Right hindlimb (tissue), 1 donor: Measurements from ENCODE around the gene GMEB2.
"Not testable (repeated sequence)": the region's sequence is repeated elsewhere in the genome, so short reads cannot be mapped to it uniquely, and the experiment has no call there.

Experiments used
- DNase-seq: peaks from one replicate; pipeline ENCODE4 v3.0.0-alpha.2; 2018

The GMEB2 gene

DNA sequence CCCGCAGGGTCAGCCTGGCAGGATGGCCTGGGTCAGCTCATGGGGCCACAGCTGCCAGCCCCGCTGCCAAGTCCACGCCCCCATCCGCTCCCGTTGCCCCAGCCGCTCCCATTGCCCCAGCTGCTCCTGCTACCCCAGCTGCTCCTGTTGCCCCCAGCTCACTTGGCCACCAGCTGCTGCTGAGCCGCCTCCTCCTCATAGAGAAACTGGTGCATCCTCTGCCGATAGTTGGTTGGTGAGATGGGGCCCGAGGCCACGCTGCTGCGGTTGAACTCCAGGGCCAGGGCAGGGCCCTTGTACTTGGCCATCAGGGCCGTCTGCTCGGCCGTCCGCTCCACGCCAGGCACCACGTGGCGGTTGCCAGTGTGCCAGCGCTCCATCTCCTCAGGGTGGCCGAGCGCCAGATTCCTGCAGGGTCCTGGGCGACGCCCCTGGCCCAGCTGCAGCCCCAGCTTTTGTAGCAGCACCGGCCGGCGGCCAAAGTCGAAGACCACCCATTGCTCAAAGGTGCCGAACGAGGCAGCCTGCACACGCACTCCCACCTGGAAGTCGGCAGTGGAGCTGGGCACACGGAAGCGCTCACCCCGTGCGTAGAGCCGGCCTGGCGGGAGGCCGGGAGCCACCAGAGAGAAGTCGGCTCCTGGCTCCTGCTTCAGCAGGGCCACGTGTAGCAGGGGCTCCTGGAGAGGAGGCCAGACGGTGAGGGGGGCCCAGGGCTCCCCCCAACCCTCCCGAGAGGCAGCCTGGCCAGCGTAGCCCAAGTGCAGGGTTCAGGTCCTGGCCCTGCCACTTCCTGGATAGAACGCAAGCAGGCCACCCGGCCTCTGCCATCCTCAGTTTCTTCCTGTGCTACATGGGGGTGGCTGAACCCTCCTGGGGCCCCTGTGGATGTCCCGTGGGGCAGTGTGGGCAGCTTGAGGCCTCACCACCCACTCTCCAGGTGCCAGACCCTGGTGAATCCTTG, 57.6 kb downstream of the GMEB2 start:
- DNase-seq, result peak; percentile 63

DNA sequence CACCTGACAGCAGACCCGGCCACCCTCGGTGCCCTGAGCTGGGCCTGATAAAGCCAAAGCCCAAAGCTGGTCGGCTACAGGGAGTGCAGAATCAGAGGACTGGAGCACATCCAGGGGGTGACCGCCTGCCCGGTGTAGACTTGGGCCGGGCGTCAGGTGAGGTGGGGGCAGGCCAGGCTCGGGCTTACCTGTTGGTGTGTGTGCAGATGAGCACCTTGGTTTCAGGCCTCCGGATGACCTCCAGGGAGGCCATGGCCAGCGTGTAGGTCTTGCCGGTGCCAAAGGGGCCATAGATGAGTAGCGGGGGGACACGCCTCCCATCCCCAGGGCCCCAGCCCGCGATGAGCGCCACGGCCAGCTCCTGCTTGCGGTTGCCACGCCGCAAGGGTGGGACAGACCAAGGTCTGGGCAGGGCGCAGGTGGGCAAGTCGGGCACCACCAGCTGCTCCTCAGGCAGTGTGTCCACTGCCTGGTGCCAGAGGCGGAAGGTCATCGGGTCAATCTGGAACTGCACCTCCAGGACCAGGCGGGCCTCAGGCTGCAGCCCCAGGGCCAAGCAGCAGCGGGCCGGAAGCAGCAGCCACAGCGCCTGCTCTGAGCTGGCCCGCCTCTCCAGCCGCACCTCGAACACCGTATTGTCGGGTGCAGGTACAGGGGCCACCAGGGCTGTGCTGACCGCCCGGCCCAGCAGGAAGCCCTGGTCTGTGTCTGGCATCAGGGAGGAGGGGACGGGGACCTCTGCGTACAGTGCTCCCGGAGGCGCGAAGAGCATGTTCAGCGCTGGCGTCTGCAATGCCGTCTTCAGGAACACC, 58.5 kb downstream of the GMEB2 start:
- DNase-seq, result no peak

DNA sequence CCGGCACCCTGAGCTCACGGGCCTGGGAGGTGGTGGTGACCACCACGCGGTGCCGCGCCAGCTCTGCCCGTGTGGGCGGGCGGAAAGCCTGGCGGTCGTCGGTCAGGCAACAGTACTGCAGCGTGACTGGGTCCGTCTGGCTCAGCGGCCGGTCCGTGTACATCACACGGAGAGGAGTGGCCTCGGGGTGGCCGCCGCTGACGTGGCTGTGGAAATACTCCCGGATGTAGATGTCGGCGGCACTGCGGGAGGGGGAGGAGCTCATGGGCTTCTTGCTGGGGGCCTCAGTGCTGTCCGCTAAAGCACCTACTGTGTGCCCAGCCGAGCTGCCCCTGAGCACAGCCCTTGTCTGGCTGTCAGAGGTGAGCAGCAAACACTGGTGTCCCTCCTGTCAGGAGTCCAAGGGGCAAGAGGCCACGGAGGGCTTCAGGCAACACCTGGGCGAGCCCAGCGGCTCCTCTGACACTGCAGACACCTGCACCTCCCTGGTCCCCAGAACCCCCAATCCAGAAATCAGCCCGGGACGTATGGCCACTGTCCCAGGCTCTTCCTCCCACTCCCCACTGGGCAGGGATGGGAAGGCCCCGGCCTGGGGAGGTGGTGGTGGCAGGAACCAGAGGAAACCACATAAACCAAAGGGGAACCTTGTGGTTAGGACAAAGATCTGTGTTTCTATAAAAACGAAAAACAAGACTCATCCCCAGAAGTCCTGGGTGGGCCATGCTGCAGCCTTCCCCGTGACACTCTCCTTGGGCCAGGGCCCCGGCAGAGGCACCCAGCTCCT, 59.3 kb downstream of the GMEB2 start:
- no peak for DNase-seq

DNA sequence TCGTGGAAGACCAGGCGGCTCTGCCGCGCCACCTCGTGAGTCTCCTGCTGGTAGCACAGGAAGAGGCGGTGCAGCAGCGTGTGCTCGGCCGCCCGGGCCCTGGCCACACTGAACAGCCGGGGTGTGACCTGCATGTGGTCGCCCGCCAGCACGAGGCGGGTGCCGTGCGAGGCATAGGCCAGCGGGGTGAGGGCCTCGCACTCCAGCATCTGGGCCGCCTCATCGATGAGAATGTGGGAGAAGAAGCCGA, 59.8 kb downstream of the GMEB2 start:
- no peak for DNase-seq

DNA sequence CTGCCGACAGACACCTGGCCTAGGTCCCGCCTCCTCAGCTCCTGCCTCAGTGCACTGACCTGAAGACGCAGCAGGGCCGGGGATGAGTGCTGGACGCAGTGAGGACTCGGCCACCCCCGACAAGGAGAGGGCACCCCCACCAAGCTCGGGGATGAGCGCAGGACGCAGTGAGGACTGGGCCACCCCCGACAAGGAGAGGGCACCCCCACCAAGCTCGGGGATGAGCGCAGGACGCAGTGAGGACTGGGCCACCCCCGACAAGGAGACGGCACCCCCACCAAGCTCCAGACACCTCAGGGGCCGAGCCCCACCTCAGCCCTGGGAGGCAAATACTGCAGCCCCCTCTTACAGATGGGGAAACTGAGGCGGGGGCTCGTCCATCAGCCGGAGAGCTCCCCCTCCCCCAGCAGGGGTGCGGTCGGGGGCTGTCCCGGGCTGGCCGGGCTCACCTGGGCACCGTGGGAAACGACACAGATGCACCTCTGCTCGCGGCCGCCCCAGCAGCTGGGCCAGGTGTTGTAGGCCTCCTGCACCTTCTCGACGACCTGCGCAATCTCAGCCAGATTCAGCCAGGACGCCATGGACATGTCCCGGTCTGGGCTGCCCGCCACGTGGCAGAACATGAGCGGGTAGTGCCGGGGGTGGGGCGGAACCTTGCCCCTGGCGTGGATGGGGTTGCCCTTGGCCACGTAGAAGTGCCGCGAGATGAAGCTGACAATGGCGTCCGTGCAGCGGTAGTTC, 60.3 kb downstream of the GMEB2 start:
- DNase-seq, result no peak

DNA sequence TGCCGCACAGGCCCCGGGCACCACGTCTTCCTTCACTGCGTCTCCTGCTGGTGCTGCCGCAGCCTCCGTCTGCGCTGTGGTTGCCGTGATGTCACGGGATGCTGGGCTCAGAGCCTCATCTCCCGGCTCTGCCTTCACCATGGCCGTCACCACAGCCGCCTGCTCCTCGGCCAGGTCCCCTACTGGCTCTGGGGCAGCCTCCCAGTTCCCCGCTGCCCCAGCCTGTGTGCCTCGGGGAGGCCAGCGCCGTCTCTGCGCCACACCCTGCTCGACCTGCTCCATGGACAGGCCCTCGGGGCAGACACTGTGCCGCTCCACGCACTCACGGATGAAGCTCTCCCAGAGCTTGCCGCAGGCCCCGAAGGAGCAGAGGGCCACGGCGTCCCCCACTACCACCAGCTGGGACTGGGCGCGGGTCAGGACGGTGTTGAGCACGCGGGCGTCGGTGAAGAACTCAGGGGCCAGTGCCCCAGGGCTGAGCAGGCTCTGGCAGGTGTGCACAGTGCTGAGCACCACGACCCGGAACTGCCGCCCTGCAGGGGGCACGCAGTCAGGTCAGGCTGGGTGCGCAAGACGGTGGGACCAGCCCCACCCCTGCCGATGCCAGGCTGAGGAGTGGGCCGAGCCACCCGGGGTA, 61.1 kb downstream of the GMEB2 start:
- DNase-seq, result no peak

DNA sequence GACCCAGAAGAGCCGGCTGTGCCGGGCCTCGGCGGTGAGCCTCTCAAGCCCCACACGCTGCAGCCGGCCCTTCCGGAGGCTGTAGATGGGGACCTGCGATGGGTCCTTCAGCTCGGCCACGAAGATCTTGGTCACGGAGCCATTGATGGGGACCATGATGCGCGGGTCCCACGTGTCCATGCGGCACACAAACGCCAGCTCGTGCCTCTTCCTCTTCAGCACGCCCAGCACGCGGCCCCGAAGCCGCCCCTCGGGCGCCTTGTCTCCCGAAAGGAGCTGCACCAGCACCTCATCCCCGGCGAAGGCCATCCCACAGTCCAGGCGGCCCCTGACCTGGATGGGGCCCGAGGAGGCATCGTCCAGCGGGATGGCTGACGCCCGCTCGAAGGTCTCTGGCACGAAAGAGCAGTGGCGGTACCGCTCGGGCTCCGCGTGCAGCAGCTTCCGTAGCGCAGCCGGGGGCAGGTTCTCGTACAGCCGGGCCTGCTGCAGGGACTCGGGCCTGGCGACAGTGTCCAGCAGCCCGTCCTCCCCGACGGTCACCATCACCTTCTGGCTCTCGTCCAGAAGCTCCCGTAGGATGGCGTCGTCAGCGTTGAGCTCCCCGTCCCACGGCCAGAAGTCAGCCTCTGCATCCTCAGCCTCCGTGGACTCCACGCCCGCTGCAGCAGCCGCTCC, 61.7 kb downstream of the GMEB2 start:
- DNase-seq, result no peak

DNA sequence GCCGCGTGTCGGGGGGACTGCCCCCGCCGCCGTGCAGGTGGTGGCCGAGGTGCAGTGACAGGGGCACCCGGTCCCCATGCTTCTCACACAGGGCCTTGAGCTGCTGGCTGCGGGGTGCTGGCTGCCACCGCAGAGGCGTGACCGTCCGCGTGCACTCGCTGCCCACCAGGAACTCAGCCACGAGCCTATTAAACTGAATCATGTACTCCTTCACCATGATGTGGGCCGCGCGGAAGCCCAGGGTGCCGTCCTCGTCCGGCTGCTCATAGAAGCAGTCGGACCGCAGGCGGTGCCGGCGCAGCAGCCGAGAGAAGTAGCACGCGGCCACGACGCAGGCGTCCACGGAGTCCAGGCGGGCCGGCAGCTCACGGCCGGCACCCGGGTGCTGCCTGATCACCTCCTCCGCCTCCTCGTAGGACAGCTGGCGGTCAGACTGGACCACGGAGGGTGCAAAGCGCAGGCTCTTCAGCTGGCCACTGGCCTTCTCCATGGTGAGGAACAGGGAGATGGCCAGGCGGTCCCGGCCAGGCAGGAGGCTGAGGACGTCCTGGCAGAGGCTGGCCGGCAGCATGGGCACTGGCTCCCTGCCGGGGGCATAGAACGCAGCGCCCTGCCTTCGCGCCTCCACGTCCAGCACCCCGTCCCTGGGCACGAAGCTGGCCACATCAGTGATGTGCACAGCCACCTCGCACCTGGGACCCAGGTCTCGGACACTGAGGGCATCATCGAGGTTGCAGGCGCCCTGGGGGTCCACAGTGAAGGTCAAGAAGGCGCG, 62.7 kb downstream of the GMEB2 start:
- DNase-seq, result no peak

DNA sequence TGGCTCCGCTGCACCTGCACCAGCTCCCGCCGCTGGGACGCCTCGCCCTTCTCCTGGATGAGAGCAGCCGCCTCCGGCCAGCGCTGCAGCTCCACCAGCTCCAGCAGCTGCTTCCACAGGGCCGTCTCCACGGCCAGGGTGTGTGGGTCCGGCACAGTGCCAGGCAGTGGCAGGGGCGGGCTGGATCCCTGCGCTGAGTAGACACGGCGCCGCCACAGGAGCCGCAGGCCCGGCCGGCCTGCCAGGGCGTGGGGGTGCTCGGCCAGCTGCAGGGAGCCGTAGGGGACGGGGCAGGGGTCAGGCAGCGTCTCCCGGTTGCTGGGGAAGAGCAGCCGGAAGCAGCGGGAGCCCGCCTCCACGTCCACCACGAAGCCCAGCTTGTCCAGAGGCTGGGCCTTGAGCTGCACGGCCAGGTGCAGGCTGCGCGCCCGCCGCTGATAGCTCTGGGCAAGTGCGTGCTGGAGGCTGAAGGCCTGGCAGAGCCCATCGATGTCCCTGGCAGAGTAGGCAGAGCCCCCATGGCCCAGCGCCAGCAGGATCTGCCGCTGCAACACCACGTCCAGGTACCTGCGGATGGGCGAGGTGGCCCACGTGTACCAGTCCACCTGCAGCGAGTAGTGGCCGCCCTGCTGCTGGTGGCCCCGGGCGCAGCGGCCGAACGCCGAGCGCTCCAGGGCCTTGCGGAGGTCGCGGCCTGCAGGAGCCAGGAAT, 63.5 kb downstream of the GMEB2 start:
- no peak for DNase-seq

DNA sequence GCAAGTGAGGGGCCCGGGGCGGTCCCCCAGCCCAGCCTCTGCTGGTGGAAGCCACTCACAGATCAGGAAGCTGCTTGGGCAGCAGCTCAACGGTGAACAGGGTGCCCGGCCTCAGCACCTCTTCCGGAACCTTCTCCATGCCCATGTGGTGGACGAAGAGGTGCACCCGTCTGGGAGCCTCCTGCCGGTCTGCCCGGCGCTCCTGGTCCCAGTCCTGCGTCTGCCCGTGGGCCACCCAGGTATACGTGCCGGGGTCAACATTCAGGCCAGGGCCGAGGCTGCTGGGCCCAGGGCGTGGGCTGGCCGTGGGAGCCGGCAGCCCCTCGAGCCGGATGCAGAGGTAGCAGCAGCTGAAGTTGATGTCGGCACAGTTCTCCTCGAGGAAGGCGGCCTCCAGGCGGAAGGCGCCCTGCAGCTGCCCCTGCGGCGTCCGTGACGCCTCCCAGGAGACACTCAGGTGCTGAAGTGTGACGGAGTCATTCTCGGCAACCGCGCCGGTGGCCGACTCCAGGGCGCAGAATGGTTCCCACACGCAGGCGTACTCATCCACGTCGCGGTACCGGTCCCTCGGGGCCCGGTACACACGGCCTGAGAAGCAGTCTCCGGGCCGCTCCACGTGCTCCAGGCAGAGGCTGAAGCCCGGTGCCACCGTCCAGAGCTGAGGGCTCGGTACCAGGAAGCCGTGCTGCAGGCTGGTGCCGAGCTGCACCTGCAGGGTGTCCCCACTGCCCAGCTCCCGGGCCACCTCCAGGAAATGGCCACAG, 64.3 kb downstream of the GMEB2 start:
- no peak for DNase-seq

DNA sequence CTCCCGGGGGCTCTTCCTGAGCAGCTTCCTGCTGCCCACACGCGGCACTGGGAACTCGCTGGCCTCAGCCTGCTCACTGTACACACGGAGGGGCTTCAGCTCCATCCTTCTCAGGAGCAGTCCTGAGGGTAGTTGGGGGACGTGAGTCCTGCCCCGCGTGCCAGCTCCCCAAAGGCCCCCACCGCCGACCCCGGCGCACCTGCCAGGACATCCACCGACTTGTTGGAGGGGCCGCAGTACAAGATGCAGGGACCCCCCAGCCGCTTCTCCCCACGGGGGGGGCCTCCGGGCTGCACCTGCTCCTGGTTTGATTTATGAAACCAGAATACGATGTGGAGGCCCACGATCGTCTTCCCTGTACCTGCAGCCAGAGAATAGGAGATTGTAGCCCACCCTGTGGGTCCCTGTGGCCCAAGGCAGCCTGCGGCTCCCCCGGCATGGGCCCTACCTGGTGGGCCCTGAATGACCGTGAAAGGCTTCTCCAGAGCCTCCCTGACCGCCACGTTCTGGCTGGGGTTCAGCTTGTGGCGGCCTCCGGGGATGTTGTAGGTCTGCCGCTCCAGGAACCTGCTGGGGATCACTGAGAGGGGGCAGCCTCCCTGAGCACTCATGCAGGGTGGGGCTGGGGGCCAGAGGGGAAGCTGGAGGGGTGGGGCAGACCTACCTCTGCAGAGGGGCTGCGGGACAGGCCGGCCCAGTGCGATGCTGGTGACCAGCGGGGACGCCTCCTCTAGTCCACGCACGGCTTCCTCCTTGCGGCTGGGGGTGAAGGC, 65.1 kb downstream of the GMEB2 start:
- no peak for DNase-seq

DNA sequence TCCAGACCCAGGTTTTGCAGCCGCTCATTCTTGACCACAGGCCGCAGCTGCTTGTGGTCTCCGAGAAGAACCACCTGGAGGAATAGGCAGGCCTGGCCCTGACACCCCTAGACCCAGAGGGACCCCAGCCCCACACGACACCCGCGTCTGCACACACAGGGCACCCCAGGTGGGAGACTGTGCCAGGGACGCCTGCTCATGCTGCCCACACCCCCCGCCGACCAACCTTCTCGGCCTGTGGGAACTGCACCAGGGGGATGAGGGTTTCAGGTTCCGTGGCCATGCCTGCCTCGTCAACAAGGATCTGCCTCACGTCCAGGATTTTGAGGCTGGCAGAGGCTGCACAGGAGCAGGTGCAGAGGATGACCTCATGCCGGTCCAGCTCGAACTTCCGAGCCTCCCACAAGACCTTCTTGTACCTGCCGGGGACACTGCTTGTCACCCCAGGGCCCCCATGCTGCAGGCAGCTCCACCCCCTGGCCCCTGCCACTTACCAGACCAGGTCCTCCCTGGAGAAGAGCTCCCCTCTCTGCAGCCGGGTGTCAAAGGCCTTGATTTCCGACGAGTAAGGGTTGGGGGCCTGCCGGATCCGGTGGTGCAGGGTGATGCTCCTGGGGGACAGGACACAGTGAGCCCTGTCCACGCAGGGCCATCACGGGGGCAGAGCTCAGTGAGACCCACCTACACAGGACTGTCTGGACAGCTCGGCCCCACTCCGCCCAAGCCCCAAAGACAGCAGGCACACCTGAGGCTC, 65.9 kb downstream of the GMEB2 start:
- DNase-seq, result no peak

DNA sequence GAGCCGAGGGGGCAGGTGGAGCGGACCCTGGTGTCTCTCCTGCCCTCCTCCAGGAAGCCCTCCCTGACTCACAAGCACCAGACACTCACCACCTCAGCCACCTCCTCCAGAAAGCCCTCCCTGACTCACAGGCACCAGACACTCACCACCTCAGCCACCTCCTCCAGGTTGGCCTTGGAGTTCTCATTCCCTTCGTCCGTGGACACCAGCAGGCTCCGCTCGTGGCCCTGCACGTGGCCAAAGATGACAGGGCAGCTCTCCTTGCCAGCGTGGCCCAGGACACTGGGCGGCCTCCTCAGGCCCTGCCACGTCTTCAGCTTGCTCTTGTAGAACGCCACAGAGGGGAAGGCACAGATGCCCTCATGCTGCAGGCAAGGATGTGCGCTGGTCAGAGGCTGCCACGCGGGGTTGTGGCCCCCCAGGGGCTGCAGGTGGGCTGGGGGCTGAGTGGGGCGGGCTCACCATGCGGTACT, 66.5 kb downstream of the GMEB2 start:
- DNase-seq, result no peak

DNA sequence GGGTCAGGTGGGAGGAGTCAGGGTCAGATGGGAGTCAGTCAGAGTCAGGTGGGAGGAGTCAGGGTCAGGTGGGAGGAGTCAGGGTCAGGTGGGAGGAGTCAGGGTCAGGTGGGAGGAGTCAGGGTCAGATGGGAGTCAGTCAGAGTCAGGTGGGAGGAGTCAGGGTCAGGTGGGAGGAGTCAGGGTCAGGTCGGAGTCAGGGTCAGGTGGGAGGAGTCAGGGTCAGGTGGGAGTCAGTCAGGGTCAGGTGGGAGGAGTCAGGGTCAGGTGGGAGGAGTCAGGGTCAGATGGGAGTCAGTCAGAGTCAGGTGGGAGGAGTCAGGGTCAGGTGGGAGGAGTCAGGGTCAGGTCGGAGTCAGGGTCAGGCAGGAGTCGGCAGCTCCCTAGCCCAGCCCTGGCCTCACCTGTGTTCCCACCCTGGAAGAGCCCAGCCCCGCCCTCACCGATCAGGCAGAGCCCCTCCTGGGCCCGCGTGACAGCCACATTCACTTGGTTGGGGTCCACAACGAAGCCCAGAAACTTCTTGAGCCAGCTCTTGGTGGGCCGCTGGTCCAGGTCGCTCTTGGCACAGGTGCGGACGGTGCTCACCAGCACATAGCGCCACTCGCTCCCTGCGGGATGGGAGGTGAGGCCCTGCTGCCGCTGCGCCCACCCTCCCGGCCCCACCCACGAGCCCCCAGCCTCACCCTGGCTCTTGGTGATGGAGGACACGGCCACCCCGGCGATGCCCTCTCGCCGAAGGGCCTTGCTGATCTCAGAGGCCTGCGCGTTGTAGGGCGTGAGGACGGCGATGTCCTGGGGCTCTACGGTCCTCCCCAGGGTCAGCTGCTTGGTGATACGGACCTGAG, 67.2 kb downstream of the GMEB2 start:
- DNase-seq, result not testable (repeated sequence)

DNA sequence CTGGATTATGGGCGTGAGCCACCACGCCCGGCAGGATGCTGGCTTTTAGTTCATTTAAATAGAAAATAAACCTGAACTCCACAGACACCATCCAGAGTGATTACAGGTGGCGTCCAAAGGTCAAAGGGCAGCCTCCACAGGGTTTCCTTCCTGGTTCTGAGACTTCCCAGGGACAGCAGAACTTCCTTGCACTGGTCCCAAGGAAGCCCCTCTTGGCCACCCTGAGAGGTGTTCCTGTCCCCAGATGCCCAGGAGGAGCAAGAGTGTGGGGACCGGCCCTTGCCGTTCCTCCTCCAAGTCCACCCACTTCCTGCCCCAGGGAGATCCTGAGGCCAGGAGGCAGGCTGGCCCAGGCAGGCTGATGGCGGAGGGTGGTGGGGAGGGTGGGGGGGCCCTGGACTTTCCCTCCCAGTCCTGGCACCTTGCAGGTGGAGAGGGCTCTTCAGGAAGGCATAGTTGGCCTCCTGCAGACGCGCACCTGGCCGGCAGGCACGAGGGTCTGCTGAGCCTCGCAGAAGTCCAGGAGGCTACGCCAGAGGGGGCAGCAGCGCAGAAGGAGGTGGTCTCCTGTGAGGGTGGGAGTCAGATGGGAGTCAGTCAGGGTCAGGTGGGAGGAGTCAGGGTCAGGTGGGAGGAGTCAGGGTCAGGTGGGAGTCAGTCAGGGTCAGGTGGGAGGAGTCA, 68.0 kb downstream of the GMEB2 start:
- no peak for DNase-seq

DNA sequence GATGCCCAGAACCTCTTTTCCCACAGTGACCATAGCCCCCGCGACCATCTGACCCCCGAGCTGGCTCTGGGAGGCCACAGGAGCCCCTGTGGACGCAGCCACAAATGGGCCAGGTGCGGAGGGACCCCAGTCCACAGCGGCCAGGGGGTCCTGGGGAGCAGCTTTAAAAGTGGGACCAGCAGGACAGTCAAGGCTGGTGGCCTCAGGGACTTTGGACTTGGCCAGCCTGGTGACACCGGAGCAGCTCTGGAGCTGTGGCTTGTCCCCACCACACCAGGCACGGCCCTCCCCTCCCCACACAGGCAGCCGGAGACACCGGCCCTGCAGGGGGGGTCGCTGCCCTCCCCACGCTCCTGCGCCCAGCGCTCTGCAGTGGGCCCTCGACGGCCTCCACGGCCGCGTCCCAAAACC, 69.4 kb downstream of the GMEB2 start:
- no peak for DNase-seq
